Urothelium cell line (cell line): Measurements from ENCODE around the gene SLC38A4.
"Not testable (repeated sequence)": the region's sequence is repeated elsewhere in the genome, so short reads cannot be mapped to it uniquely, and the experiment has no call there.

ENCODE experiments used
- DNase-seq: peaks from one replicate; pipeline ENCODE4 v3.0.0; 2011; ENCODE audit warnings: low spot score, mixed read lengths
- FAIRE-seq: peaks from 2 replicates; lab custom pipeline; 2011; peaks lifted over from hg19 to GRCh38; lab: Jason Lieb, UNC

SLC38A4 gene

GRCh38 chr12:46779063-46779462 lies 46.7 kb downstream of the SLC38A4 start:
- FAIRE-seq = no peak
- no peak for DNase-seq

DNA sequence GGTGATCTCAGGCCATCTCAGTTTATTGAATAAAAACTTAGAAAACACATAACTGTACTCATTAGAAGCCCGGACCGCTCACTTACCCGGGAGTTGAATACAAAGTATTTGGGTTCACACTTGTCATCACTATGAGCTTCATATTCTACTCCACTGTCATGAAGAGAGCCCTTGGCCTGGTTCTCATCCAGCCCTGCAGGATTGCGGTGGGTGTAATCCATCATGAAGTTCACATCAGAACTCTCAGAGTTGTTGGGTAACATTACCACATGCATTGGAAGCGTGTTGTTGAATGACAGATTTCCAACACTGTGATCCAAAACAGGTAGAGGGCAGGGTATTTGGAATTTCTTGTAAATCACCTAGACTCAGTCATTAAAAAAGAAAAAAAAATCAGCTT lies 47.4 kb downstream of the SLC38A4 start:
- DNase-seq (no peak), FAIRE-seq (no peak)

- no peak for DNase-seq
- FAIRE-seq = no peak
Measured at GRCh38 chr12:46777587-46777986, 48.2 kb downstream of the SLC38A4 start.

DNA sequence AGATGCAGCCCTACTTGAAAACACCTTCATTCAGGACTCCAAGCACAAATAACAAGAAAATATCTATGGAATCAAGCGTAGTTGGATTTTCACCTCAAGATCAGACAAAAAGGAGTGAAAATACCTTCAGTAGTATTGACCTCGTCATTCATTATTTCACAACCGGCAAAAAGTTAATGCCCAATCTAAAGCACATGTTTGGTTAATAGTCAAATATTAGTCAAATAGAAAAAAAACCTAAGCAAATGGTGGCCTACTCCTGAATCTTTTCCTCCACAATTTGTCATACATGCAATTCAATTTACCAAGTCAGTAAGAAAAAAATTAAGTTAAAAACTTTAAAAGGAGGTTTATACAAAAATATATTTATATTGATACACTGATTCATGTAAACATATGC lies 50.0 kb downstream of the SLC38A4 start:
- FAIRE-seq (no peak), DNase-seq (no peak)

DNA sequence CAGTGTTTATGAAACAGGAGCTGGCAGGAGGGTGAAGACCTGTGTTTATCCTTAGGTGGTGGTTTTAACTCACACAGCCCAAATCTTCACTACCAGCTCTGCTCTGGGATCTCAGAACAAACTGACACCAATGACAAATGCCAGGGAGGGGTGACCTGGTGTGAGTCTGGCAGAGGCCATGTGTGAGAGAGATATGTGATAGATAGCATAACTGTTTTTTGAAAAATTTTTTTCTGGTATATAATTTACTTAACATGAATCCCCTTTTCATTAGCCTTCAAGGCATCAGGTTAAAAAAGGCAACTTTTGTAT lies 51.5 kb downstream of the SLC38A4 start:
- no peak for DNase-seq
- no peak for FAIRE-seq

DNA sequence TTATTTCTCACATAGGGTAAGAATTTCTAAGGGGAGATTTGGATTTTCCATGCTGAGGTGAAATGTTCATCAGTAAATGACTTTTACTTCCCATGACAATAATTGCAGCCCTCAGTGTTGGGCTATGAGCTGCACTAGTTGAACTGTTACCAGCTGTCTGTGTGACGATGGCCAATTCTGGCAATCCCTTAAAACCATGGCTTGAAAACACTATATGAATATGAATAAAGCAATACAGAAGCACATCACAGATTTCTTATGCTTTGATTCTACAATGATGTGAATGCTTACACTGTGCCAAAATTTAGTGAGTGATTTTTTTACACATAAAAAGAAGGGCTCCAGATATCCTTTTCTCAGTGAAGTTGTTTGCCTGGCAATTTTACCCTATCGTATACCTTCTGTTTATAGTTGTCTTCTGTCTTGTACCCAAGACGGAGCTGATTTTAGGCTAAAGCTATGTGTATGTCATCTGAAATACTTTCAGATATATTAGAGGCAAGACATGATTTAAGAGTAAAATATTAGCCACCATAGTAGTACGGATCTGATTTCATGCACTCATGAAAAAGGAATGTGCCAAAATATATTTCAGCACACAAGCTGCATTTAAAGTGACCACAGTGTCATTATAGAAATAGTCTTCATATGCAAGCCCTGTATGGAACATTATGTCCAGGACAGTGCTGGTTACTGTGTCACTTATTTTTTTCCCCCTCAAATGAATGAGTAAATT lies 52.0 kb downstream of the SLC38A4 start:
- FAIRE-seq = peak; percentile 20

DNA sequence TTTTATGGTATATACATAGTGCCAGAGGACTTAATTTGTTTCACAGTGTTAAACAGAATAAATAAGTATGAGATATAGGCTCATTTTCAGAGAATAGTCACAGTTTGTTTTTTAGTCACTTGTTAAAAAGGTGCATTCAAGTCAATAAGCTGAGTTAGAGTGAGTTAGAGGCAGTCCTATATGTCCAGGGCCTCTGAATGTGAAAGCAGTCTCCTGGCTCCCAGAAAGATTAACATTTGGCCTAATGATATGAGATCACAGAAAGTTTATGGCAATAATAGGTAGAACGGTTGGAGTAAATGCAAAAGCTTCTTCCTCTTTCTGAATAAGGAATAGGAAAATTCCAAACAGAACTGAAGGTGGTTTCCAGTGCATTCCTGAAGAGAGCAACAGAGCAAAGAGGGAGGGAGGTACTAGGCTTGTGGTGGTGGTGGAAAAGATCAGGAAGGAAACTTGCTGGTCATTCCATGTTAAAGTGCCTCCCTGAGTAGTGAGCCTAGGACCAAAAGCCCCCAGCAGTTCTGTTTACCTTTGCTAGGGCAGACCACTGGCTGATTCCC lies 54.4 kb downstream of the SLC38A4 start:
- FAIRE-seq = no peak
- DNase-seq = peak; percentile 17

More for the DNA sequence above, 52.0 kb downstream of the SLC38A4 start:
- DNase-seq = peak; percentile 15

DNA sequence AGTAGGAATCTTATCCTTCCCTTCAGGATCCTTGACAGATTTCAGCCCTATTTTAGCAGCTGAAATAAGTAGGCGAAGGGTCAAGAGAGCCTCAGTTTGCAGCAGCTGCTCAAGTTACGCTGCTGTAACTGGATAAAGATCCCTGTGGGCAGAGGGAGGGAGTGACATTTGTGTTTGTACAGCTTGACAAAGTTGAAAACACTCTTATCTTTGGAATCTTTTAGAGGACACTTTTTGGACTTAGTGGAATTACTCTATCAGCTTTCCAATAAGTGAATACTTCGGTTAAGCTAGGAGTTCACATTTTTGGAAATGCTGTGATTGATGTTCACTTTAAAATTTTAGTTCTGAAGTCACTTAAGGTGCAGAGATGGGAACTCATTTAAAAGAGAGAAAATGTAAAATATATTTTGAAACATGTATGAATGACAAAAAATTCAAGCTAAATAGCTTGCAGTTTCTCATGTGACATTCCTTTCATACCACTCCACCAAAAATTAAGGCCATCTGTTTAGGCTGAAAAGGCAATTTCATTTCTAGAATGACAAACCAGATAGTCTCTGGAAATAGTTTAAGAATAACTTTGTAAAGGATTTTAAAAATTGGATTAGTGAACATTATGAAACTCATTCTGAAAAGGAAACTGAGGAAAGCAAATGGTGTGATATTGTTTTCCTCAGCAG lies 55.2 kb downstream of the SLC38A4 start:
- DNase-seq = no peak
- no peak for FAIRE-seq

DNA sequence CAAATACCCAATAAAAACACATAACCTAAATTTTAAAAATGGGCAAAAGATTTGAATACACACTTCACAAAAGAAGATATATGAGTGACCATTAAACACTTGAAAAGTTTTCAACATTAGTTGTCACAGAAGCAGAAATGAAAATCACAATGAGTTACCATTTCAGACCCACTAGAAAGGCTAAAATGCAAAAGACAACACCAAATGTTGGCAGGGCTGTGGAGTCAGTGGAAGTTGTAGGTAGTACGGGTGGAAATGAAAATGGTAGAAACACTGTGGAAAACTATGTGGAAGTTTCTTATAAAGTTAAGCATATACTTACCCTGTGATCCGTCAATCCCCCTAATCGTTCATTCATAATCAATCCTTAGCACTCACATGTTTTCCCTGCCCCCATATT lies 61.8 kb downstream of the SLC38A4 start:
- FAIRE-seq = no peak
- DNase-seq = no peak

DNA sequence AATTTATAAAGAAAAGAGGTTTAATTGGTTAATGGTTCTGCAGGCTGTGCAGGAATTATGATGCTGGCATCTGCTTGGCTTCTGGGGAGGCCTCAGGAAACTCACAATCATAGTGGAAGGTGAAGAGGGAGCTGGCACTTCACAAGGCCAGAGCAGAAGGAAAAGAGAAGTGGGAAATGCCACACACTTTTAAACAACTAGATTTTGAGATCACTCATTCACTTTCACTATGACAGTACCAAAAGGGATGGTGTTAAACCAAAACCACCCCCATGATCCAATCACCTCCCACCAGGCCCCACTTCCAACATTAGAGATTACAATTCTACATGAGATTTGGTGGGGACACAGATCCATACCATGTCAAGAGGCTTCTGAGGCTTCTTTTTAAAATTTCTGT lies 62.6 kb downstream of the SLC38A4 start:
- FAIRE-seq (no peak), DNase-seq (no peak)

DNA sequence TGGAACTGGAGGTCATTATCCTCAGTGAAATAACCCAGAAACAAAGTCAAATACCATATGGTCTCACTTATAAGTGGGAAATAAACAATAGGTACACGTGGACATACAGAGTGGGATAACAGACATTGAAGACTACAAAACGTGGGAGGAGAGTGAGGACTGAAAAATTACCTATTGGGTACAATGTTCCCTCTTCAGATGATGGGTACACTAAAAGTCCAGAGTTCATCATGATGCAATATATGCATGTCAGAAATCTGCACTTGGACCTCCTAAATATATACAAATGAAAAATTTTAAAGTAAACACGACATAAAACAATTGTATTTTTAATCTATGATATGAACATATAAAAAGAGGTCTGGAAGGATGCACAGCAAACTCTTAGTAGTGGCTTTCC lies 71.2 kb downstream of the SLC38A4 start:
- no peak for DNase-seq
- no peak for FAIRE-seq

DNA sequence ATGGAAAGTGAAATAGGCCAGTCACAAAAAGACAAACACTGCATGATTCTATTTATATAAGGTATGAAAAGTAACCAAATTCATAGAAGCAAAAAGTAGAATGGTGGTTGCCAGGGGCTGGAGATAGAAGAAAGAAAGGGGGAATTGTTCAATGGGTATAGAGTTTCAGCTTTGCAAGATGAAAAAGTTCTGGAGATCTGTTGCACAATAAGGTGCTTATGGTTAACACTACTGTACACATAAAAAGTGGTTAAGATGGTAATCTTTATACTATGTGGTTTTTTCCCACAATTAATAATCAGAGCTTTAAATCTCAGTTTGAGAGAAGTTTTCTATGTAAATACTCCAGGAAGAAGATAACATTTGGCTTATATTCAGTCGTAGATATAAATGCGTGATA lies 73.4 kb downstream of the SLC38A4 start:
- FAIRE-seq (no peak), DNase-seq (no peak)

DNA sequence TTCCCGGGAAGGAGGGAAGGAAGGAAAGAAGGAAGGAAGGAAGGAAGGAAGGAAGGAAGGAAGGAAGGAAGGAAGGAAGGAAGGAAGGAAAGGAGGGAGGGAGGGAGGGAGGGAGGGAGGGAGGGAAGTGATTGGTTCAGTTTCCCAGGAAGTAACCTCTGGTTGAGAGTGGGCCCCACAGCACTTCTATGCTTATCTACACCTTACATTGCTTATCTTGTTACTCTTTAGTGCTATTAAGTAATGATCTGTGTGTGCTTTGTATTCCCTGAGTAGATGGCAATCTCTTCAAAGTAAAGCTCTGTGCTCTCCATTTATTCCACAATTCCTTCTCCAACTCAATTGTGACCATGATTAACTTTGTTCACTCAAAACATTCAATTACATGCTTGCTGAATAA lies 74.6 kb downstream of the SLC38A4 start:
- FAIRE-seq (no peak), DNase-seq (no peak)

DNA sequence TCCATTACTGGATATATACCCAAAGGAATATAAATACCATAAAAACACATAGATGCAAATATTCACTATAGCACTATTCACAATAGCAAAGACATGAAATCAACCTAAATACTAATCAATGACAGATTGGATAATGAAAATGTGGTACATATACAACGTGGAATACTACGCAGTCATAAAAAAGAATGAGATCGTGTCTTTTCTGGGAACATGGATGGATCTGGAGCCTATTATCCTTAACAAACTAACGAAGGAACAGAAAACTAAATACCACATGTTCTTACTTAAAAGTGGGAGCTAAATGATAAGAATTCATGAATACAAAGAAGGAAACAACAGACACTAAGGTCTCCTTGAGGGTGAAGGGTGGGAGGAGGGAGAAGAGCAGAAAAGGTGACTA lies 76.5 kb downstream of the SLC38A4 start:
- DNase-seq = no peak
- no peak for FAIRE-seq

DNA sequence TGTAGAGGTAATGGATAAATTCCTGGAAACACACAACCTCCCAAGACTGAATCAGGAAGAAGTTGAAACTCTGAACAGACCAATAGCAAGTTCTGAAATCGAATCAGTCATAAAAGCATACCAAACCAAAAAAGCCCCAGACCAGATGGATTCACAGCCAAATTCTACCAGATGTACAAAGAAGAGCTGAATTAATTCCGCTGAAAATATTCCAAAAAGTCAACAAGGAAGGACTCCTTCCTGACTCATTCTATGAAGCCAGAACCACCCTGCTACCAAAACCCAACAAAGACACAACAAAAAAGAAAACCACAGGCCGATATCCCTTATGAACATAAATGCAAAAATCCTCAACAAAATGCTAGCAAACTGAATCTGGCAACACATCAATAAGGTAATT lies 81.5 kb downstream of the SLC38A4 start:
- no peak for DNase-seq
- no peak for FAIRE-seq

DNA sequence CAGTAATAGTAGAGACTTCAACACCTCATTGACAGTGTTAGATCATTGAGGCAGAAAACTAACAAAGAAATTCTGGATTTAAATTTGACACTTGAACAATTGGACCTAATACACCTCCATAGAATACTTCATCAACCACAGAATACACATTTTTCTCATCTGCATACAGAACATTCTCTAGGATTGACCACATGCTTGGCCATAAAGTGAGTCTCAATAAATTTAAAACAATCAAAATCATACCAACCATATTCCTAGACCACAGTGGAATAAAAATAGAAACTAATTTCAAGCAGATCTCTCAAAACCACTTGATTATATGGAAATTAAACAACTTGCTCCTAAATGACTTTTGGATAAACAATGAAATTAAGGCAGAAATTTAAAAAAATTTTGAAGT lies 82.3 kb downstream of the SLC38A4 start:
- FAIRE-seq = no peak
- DNase-seq = no peak

DNA sequence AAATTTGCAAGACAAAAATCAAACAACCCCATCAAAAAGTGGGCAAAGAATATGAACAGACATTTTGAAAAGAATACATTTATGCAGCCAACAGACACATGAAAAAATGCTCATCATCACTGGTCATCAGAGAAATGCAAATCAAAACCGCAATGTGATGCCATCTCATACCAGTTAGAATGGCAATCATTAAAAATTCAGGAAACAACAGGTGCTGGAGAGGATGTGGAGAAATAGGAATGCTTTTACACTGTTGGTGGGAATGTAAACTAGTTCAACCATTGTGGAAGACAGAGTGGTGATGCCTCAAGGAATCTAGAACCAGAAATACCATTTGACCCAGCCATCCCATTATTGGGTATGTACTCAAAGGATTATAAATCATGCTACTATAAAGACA lies 83.5 kb downstream of the SLC38A4 start:
- FAIRE-seq, DNase-seq: not testable (repeated sequence)

GRCh38 chr12:46725332-46725731 lies 100.5 kb downstream of the SLC38A4 start:
- FAIRE-seq (no peak), DNase-seq (no peak)

DNA sequence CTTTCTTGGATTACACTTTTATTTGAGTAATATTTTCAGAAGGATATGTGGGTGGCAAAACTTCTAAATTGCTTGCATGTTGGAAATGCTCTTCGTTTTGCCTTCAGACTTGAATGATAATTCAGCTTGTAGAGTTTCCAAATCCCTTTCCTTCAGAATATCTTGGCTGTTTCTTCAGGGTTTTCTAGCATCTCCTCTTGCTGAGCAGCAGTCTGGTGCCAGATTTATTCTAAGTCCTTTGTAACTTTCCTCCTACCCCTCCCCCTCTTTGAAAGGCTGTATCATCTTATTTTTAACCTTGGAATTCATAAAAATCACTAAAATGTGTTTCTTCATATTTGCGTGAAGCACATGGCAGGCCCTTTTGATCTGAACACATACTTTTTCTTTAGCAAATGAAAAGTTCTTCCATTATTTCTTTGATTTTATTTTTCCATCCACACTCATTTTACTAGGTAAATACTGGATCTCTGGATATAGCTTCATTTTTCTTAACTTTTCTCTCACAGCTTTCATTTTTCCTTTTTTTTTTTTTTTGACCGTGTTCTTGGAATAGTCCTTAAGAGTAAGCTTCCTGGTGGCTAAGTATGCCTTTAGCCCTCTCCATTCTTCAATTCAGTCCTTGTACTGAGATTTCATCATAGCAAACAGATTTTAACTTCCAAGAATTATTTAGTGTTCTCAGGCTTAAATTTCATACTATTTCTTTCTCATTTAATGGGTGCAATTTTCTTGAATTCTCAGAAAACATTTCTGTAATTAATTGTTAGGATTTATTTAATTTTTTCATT lies 102.0 kb downstream of the SLC38A4 start:
- FAIRE-seq (no peak), DNase-seq (no peak)

DNA sequence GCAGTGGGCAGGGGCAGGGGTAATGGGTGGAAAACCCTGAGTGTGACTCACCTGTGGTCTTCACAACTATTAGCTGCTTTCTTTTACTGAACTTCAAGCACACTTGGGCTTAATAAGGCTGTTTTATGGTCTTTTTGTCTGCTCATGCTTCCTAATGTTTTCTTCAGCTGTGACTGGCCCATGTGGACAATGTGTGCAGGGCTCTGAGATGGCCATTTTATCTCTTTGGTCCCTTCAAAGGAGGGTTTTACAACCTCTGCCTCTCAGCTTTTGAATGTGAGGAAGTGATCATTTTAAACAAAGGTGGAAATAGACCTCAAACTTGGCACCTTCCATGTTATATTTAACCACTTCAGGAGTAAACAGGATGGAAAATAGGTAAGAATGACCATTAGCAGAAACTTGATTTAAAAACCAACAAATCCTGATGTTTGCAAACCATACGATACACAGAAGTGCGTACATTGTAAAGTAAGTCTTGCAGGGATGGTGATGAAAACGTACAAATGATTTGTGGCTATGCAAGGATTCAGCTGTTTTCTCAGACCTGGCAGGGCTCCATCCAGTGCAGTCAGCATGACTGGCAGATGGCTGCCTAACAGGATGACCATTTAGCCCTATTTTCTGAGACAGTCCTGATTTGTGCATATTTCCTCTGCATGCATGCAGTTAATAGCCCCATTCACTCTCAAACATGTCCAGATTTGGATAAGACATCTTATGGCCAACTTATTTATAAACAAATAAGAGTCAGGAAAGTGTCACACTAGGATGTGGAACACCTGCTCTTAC lies 103.2 kb downstream of the SLC38A4 start:
- no peak for FAIRE-seq
- no peak for DNase-seq

DNA sequence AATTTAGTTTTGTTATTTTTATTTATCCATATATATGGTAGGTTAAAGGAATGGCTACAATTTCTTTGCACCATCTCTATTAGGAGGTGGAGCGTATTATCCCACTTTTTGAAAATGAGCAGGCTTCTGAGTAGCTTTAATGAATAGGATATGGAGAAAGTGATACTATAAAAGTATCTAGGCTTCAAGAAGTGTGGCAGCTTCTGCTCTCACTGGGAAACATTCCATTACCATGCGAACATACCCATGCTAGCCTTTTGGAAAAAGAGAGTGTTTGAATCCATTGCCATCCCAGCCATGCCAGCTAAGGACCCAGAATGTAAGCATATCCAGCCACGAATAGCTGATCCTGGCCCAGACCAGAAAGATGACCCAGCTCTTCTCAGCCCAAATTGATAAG lies 107.3 kb downstream of the SLC38A4 start:
- no peak for FAIRE-seq
- DNase-seq = no peak
